ENCODE data around the gene ABCA5. TPM values are rescaled to one million over a fixed set of nuclear protein-coding genes. Genes with fewer than 3 reads are reported as not detected.
A peak's percentile ranks its signal among the peaks of the same experiment; 100 is the strongest.

Gene ABCA5
- total and polyA plus RNA-seq, 4 donors = 4.8 to 76.3 (median 19.8) TPM

DNA sequence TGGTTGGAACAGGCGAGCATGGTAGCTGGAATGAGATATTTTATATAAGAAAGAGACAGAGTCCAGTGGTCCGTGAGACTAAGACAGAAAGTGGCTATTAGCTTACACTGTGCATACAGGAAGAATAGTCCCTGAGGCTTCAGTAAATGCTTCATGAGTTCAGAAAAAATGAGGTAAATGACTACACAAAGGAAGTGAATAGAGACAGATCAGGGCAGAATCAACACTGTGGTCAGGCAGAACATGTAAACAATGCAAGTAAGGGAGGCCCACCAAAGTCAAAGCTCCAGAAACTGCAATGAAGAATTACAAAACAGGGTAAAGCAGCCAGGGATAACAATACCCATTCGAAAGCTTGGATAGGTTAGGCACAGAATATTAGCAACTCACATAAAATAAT is 103.1 kb downstream of the ABCA5 start:
- H3K9ac ChIP-seq (ENCODE audit: insufficient read depth in 1 of 2, low read length in 2 of 2) = no peak overlapping the region
- H3K4me1 ChIP-seq (ENCODE audit: control insufficient read depth in 5 of 5, insufficient read depth in 5 of 5, low read length in 5 of 5) = peaks cover 0 to 5% (median 0%) of the 10 kb centered on the region in 5 donors
- H3K4me3 ChIP-seq = no peak overlapping the region
- DNase-seq = peak in 1 of 3 donors; percentile 39
- H3K9me3 ChIP-seq (ENCODE audit: control insufficient read depth in 4 of 4, insufficient read depth in 3 of 4, low read length in 3 of 4) = no peaks in the 10 kb centered on the region
- peaks cover 0 to 4% (median 2%) of the 10 kb centered on the region in 4 donors for H3K36me3 ChIP-seq (ENCODE audit: control insufficient read depth in 4 of 4, insufficient read depth in 4 of 4, low read length in 4 of 4)
- H3K27ac ChIP-seq (ENCODE audit: low read depth in 1 of 2, low read length in 1 of 2) = peak overlapping the region in 1 of 2 donors; percentile 9
- TF ChIP-seq, protein P1, sequence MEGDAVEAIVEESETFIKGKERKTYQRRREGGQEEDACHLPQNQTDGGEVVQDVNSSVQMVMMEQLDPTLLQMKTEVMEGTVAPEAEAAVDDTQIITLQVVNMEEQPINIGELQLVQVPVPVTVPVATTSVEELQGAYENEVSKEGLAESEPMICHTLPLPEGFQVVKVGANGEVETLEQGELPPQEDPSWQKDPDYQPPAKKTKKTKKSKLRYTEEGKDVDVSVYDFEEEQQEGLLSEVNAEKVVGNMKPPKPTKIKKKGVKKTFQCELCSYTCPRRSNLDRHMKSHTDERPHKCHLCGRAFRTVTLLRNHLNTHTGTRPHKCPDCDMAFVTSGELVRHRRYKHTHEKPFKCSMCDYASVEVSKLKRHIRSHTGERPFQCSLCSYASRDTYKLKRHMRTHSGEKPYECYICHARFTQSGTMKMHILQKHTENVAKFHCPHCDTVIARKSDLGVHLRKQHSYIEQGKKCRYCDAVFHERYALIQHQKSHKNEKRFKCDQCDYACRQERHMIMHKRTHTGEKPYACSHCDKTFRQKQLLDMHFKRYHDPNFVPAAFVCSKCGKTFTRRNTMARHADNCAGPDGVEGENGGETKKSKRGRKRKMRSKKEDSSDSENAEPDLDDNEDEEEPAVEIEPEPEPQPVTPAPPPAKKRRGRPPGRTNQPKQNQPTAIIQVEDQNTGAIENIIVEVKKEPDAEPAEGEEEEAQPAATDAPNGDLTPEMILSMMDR (IDR thresholded peaks at IDR 0.05; ENCODE audit: control extremely low read depth, extremely low read depth) = no peak
- no peak for ATAC-seq (ENCODE audit: insufficient read depth, low FRiP score)
- 82 to 87% methylated on average over 3 of the region's 3 CpGs for WGBS, 2 donors
- no peaks in the 10 kb centered on the region for H3K27me3 ChIP-seq (ENCODE audit: control insufficient read depth in 3 of 3, insufficient read depth in 3 of 3, low read length in 2 of 3)

DNA sequence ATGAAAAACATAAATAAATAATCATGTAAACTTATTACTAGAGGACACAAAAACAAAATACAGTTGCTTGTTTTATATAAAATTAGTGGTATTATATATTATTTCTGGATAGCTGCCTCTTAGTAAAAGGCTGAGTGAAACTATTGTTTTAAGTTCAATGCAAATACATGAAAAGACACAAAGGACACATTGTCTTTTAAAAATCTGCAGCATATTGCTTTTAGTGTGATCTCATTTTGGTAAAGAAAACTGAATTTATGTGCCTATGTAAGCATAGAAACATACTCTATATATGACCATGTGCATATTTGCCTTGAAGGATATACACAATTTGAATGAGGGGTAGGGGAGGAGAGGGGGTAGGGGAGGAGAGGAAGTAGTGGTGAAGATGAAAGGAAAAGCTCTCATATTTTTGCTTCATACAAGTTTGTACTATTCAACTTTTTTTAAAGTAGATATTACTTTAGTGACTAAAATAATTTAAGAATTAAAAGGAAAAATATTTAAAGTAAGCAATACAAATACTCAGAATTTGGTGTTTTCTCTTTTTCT is 104.2 kb downstream of the ABCA5 start:
- H3K9ac ChIP-seq (ENCODE audit: insufficient read depth in 1 of 2, low read length in 2 of 2) = no peak overlapping the region
- no peaks in the 10 kb centered on the region for H3K27me3 ChIP-seq (ENCODE audit: control insufficient read depth in 3 of 3, insufficient read depth in 3 of 3, low read length in 2 of 3)
- TF ChIP-seq, protein P1 (IDR thresholded peaks at IDR 0.05; ENCODE audit: control extremely low read depth, extremely low read depth) = no peak
- DNase-seq = no peak
- no peak for ATAC-seq (ENCODE audit: insufficient read depth, low FRiP score)
- peaks cover 0 to 4% (median 2%) of the 10 kb centered on the region in 4 donors for H3K36me3 ChIP-seq (ENCODE audit: control insufficient read depth in 4 of 4, insufficient read depth in 4 of 4, low read length in 4 of 4)
- no peak overlapping the region for H3K4me3 ChIP-seq
- no peaks in the 10 kb centered on the region for H3K9me3 ChIP-seq (ENCODE audit: control insufficient read depth in 4 of 4, insufficient read depth in 3 of 4, low read length in 3 of 4)
- peaks cover 0 to 5% (median 0%) of the 10 kb centered on the region in 5 donors for H3K4me1 ChIP-seq (ENCODE audit: control insufficient read depth in 5 of 5, insufficient read depth in 5 of 5, low read length in 5 of 5)
- no peak overlapping the region for H3K27ac ChIP-seq (ENCODE audit: low read depth in 1 of 2, low read length in 1 of 2)

DNA sequence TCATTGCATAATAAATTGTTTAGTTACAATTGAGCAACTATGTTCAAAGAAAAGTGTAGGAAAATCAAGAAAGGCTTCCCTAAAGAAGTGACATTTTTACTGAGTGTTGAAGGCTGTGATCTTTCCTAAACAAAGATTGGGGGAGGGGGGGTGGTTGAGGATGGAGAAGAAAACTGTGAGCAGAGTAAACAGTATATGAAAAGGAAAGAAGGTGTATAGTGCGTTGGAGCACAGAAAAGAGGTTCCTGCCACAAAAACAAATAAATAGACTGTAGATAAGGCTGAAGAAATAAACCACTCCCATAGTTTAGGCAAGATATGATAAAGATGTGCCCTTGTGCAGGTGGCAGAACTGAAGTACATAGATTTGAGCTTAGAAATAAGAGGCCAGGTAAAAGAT is 106.8 kb downstream of the ABCA5 start:
- 41 to 72% methylated on average over 1 of the region's 1 CpG for WGBS, 2 donors
- H3K9ac ChIP-seq (ENCODE audit: insufficient read depth in 1 of 2, low read length in 2 of 2) = no peak overlapping the region
- H3K9me3 ChIP-seq (ENCODE audit: control insufficient read depth in 4 of 4, insufficient read depth in 3 of 4, low read length in 3 of 4) = no peaks in the 10 kb centered on the region
- ATAC-seq (ENCODE audit: insufficient read depth, low FRiP score) (no peak), DNase-seq (no peak)
- H3K4me3 ChIP-seq = no peak overlapping the region
- TF ChIP-seq, protein P1 (IDR thresholded peaks at IDR 0.05; ENCODE audit: control extremely low read depth, extremely low read depth) = no peak
- H3K36me3 ChIP-seq (ENCODE audit: control insufficient read depth in 4 of 4, insufficient read depth in 4 of 4, low read length in 4 of 4) = peaks cover 0 to 4% (median 2%) of the 10 kb centered on the region in 4 donors
- peaks cover 0 to 5% (median 0%) of the 10 kb centered on the region in 5 donors for H3K4me1 ChIP-seq (ENCODE audit: control insufficient read depth in 5 of 5, insufficient read depth in 5 of 5, low read length in 5 of 5)
- no peaks in the 10 kb centered on the region for H3K27me3 ChIP-seq (ENCODE audit: control insufficient read depth in 3 of 3, insufficient read depth in 3 of 3, low read length in 2 of 3)
- H3K27ac ChIP-seq (ENCODE audit: low read depth in 1 of 2, low read length in 1 of 2) = no peak overlapping the region

DNA sequence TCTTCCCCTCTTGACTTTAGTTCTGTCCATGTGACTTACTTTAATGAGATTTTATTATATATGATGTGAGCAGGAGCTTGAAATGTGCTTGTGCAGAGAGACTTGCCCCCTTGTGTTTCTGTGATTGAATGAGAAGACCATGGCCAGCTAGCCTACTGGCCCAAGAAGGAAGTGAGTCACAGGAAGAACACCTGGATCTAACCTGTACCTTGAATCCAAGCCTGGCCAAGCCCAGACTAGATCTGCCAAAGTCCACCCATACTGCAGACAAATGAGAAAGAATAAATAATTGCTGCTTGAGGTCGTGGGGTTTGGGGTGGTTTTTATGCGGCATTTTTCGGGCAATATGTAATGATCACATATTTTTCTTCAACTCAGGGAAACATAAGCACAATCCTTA is 107.9 kb downstream of the ABCA5 start:
- WGBS, 2 donors = 93 to 95% methylated on average over 3 of the region's 3 CpGs

More for the DNA sequence above, 107.9 kb downstream of the ABCA5 start:
- H3K27me3 ChIP-seq (ENCODE audit: control insufficient read depth in 3 of 3, insufficient read depth in 3 of 3, low read length in 2 of 3) = no peaks in the 10 kb centered on the region
- H3K36me3 ChIP-seq (ENCODE audit: control insufficient read depth in 4 of 4, insufficient read depth in 4 of 4, low read length in 4 of 4) = peaks cover 0 to 4% (median 2%) of the 10 kb centered on the region in 4 donors
- H3K9me3 ChIP-seq (ENCODE audit: control insufficient read depth in 4 of 4, insufficient read depth in 3 of 4, low read length in 3 of 4) = no peaks in the 10 kb centered on the region
- ATAC-seq (ENCODE audit: insufficient read depth, low FRiP score) (no peak), DNase-seq (no peak)
- H3K4me1 ChIP-seq (ENCODE audit: control insufficient read depth in 5 of 5, insufficient read depth in 5 of 5, low read length in 5 of 5) = peaks cover 0 to 5% (median 0%) of the 10 kb centered on the region in 5 donors
- H3K4me3 ChIP-seq = no peak overlapping the region
- TF ChIP-seq, protein P1 (IDR thresholded peaks at IDR 0.05; ENCODE audit: control extremely low read depth, extremely low read depth) = no peak
- no peak overlapping the region for H3K9ac ChIP-seq (ENCODE audit: insufficient read depth in 1 of 2, low read length in 2 of 2)
- no peak overlapping the region for H3K27ac ChIP-seq (ENCODE audit: low read depth in 1 of 2, low read length in 1 of 2)
